ENCODE results near the gene SCAMP1.
A peak's percentile ranks its signal among the peaks of the same experiment; 100 is the strongest.

Gene SCAMP1, protein sequence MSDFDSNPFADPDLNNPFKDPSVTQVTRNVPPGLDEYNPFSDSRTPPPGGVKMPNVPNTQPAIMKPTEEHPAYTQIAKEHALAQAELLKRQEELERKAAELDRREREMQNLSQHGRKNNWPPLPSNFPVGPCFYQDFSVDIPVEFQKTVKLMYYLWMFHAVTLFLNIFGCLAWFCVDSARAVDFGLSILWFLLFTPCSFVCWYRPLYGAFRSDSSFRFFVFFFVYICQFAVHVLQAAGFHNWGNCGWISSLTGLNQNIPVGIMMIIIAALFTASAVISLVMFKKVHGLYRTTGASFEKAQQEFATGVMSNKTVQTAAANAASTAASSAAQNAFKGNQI

DNA sequence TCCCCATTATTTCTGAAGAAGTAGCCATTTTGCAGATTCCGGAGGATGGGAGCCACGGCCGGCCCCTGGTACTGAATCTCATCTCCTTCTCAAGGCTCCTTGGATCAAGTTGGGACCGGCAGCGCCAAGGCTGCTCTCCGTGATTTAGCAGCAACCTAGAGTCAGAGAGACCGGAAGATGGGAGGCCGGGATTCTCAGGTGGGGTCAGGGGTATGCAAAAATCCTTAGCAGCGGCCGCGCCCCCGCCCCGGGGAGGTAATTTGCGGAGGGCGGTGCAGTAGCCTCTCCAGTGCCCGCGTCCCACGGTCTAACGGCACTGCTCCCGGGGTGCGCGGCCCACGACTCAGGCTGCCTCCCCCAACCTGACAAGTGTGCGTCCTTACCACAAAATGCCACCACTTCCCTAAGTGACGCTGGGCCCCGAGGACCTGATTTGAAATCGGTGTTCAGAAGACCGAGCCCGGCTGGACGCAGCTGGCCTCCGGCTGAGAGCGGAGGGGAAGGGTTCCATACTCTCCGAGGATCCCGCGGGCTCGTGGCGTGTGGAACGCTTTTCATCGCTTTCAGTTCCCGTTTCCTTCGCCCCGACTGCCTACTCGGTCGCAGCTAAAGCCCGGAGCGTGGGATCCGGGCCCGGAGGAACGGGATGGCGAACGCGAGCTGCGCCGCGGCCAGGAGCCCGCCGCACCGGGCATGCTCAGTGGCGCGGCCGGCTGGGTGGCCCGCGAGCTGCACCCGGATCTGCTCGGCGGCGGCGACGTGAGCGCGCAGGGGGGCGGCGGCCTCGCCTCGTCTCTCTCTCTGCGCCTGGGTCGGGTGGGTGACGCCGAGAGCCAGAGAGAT is at the start of gene SCAMP1:
Gene SCAMP1 (plus strand): TSS at position 787 of the 843 bp plus-strand sequence. CDS start 55 bp downstream, at position 842.
- Histone ChIP-seq H3K36me3 (ENCODE audit: control insufficient read depth, insufficient read depth, low read length) (no peaks in the 10 kb centered on the region), H3K4me1 (ENCODE audit: control insufficient read depth, insufficient read depth, low read length) (peaks cover 3% of the 10 kb centered on the region), H3K9ac (ENCODE audit: low read depth, low read length) (peak within 1 kb of the TSS; percentile 90), H3K27me3 (ENCODE audit: control insufficient read depth, insufficient read depth, low read length) (no peaks in the 10 kb centered on the region), H3K4me3 (ENCODE audit: low read depth, low read length) (peak within 1 kb of the TSS; percentile 96), H3K9me3 (ENCODE audit: control insufficient read depth, insufficient read depth, low read length) (no peaks in the 10 kb centered on the region)

GRCh38 chr5:78317515-78317914 is 42.9 kb upstream of the SCAMP1 start:
- Histone ChIP-seq H3K4me1 (ENCODE audit: control insufficient read depth, insufficient read depth, low read length) (peaks cover 3% of the 10 kb centered on the region), H3K4me3 (ENCODE audit: low read depth, low read length) (no peak overlapping the region), H3K9me3 (ENCODE audit: control insufficient read depth, insufficient read depth, low read length) (no peaks in the 10 kb centered on the region), H3K9ac (ENCODE audit: low read depth, low read length) (no peak overlapping the region), H3K27me3 (ENCODE audit: control insufficient read depth, insufficient read depth, low read length) (no peaks in the 10 kb centered on the region), H3K36me3 (ENCODE audit: control insufficient read depth, insufficient read depth, low read length) (no peaks in the 10 kb centered on the region)

GRCh38 chr5:78318337-78318736 is 42.1 kb upstream of the SCAMP1 start:
- Histone ChIP-seq H3K4me1 (ENCODE audit: control insufficient read depth, insufficient read depth, low read length) (peaks cover 3% of the 10 kb centered on the region), H3K4me3 (ENCODE audit: low read depth, low read length) (no peak overlapping the region), H3K9me3 (ENCODE audit: control insufficient read depth, insufficient read depth, low read length) (no peaks in the 10 kb centered on the region), H3K9ac (ENCODE audit: low read depth, low read length) (no peak overlapping the region), H3K27me3 (ENCODE audit: control insufficient read depth, insufficient read depth, low read length) (no peaks in the 10 kb centered on the region), H3K36me3 (ENCODE audit: control insufficient read depth, insufficient read depth, low read length) (no peaks in the 10 kb centered on the region)

DNA sequence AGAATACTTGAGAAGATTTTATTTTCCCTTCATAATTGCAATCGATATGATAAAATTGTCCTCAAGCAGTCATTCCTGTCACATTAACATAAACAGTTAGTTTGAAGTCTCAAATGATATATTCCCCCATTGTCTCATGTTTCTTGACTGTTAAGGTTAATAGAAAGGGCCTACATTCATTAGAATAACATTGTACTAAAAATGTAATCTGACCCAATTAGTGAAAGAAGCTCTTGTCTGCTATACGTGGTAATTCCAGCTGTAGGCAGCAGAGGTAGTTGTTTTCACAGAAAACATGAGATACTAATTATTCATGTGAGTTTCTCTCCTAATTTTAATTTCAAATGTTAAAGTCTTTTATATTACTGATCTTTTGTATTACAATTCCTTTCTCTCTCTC is 40.0 kb upstream of the SCAMP1 start:
- Histone ChIP-seq H3K9ac (ENCODE audit: low read depth, low read length) (no peak overlapping the region), H3K27me3 (ENCODE audit: control insufficient read depth, insufficient read depth, low read length) (no peaks in the 10 kb centered on the region), H3K4me1 (ENCODE audit: control insufficient read depth, insufficient read depth, low read length) (peaks cover 3% of the 10 kb centered on the region), H3K9me3 (ENCODE audit: control insufficient read depth, insufficient read depth, low read length) (no peaks in the 10 kb centered on the region), H3K36me3 (ENCODE audit: control insufficient read depth, insufficient read depth, low read length) (no peaks in the 10 kb centered on the region), H3K4me3 (ENCODE audit: low read depth, low read length) (no peak overlapping the region)

DNA sequence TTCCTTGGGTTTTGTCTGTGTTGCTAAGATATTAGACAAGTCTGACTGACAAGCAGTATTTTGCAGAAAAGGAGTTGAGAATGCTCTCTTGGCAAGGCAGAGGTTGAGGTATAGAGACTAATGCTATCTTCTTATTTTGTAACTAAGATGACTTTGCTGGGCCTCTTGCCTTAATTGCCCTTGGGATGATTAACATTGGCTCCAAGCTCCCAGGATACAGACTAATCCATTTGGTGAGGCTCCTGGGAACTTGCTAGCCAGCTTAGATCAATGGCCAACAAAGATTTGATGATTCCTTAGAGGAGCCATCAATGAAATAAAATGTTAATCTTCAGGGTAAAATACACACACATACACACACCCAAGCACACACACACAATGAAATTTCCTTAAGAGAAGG is 37.2 kb upstream of the SCAMP1 start:
- H3K9ac ChIP-seq (ENCODE audit: low read depth, low read length), result no peak overlapping the region

GRCh38 chr5:78326930-78327329 is 33.5 kb upstream of the SCAMP1 start:
- Histone ChIP-seq H3K4me3 (ENCODE audit: low read depth, low read length) (no peak overlapping the region), H3K27me3 (ENCODE audit: control insufficient read depth, insufficient read depth, low read length) (no peaks in the 10 kb centered on the region), H3K9ac (ENCODE audit: low read depth, low read length) (no peak overlapping the region), H3K9me3 (ENCODE audit: control insufficient read depth, insufficient read depth, low read length) (no peaks in the 10 kb centered on the region), H3K36me3 (ENCODE audit: control insufficient read depth, insufficient read depth, low read length) (no peaks in the 10 kb centered on the region), H3K4me1 (ENCODE audit: control insufficient read depth, insufficient read depth, low read length) (peaks cover 6% of the 10 kb centered on the region)

More for the DNA sequence above, 37.2 kb upstream of the SCAMP1 start:
- peaks cover 3% of the 10 kb centered on the region for H3K4me1 ChIP-seq (ENCODE audit: control insufficient read depth, insufficient read depth, low read length)
- H3K27me3 ChIP-seq (ENCODE audit: control insufficient read depth, insufficient read depth, low read length), result no peaks in the 10 kb centered on the region
- no peak overlapping the region for H3K4me3 ChIP-seq (ENCODE audit: low read depth, low read length)
- H3K9me3 ChIP-seq (ENCODE audit: control insufficient read depth, insufficient read depth, low read length), result no peaks in the 10 kb centered on the region
- no peaks in the 10 kb centered on the region for H3K36me3 ChIP-seq (ENCODE audit: control insufficient read depth, insufficient read depth, low read length)

DNA sequence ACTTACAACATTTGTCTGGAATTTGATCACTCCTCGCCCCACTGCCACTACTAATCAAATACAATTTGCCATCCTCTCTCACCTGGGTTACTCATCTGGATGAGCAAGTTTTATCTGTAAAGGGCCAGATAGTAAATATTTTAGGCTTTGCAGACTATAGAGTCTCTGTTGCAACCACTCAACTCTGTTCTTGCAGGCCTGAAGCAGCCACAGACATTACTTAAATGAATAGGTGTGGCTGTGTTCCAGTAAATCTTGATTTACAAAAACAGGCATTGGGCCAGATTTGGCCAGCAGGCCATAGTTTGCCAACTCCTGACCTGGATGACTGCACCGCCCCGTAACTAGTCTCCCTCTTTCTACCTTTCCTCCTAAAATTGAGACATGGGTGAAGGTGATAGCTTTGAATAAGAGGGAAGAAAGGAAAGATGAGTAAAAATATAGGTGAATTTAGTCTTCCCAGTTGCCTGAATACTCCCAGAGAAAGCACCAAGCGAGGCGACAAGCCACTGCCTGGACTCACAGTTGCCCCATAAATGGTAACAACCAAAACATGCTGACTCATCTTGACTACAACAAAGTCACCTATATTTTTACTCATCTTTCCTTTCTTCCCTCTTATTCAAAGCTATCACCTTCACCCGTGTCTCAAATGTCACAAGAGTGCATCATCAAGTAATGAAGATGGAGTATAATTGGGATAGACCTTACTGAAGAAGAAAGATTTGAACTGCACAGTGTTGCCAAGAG is 32.5 kb upstream of the SCAMP1 start:
- H3K9ac ChIP-seq (ENCODE audit: low read depth, low read length), result no peak overlapping the region
- peaks cover 6% of the 10 kb centered on the region for H3K4me1 ChIP-seq (ENCODE audit: control insufficient read depth, insufficient read depth, low read length)
- no peak overlapping the region for H3K4me3 ChIP-seq (ENCODE audit: low read depth, low read length)

DNA sequence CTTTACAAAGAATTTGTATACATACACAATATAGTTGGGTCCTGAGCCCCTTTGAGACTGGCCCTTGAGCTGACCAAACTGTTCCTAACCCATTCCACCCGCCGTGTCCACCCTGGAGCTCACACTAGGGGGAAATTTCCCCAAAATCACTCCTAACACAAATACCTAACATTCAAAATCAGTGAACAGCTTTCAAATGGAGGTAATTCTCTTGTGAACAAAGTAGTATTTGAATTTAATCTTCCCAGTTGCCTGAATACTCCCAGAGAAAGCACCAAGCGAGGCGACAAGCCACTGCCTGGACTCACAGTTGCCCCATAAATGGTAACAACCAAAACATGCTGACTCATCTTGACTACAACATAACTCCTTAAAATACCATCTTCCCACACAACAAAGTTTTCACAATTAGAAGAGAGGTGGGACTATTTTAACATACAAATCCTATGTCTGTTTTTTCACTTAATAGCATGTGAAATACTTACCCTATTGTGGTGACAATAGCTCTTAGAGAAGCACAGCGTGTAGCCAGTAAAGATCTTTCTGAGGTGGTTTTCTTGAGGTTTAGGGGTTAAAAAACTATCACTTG is 31.7 kb upstream of the SCAMP1 start:
- no peaks in the 10 kb centered on the region for H3K36me3 ChIP-seq (ENCODE audit: control insufficient read depth, insufficient read depth, low read length)
- H3K9ac ChIP-seq (ENCODE audit: low read depth, low read length), result no peak overlapping the region
- H3K9me3 ChIP-seq (ENCODE audit: control insufficient read depth, insufficient read depth, low read length), result no peaks in the 10 kb centered on the region
- H3K27me3 ChIP-seq (ENCODE audit: control insufficient read depth, insufficient read depth, low read length), result no peaks in the 10 kb centered on the region
- H3K4me3 ChIP-seq (ENCODE audit: low read depth, low read length), result no peak overlapping the region
- H3K4me1 ChIP-seq (ENCODE audit: control insufficient read depth, insufficient read depth, low read length), result peaks cover 6% of the 10 kb centered on the region

More for the DNA sequence above, 32.5 kb upstream of the SCAMP1 start:
- no peaks in the 10 kb centered on the region for H3K9me3 ChIP-seq (ENCODE audit: control insufficient read depth, insufficient read depth, low read length)
- H3K36me3 ChIP-seq (ENCODE audit: control insufficient read depth, insufficient read depth, low read length), result no peaks in the 10 kb centered on the region
- no peaks in the 10 kb centered on the region for H3K27me3 ChIP-seq (ENCODE audit: control insufficient read depth, insufficient read depth, low read length)

DNA sequence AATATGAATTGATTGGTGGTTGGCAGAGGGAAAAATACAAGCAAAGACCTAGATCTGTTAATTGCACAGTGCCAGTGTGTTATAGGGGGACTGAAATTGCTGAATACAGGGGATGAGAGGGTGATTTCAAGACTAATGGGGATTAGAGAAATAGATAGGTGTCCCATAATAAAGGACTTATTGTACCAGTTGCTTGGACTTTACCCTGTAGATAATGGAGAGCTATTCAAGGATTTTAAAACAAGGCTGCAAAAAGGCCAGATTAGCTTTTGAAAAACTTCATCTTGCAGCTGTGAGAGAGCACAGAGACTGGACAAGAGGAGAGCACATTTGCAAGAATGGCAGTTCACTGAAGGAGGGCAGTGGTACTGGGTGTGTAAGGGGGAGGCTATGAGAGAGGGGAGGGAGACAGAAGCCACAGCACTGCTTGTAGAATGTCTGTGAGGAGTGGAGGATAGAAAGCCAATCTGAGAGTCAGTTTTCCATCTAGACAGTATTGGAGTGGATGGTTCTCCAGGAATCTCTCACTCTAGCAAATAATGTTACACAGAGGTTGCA is 28.8 kb upstream of the SCAMP1 start:
- no peak overlapping the region for H3K4me3 ChIP-seq (ENCODE audit: low read depth, low read length)
- no peaks in the 10 kb centered on the region for H3K27me3 ChIP-seq (ENCODE audit: control insufficient read depth, insufficient read depth, low read length)
- no peaks in the 10 kb centered on the region for H3K9me3 ChIP-seq (ENCODE audit: control insufficient read depth, insufficient read depth, low read length)
- H3K9ac ChIP-seq (ENCODE audit: low read depth, low read length), result no peak overlapping the region
- peaks cover 6% of the 10 kb centered on the region for H3K4me1 ChIP-seq (ENCODE audit: control insufficient read depth, insufficient read depth, low read length)
- H3K36me3 ChIP-seq (ENCODE audit: control insufficient read depth, insufficient read depth, low read length), result no peaks in the 10 kb centered on the region

- no peaks in the 10 kb centered on the region for H3K9me3 ChIP-seq (ENCODE audit: control insufficient read depth, insufficient read depth, low read length)
- no peaks in the 10 kb centered on the region for H3K36me3 ChIP-seq (ENCODE audit: control insufficient read depth, insufficient read depth, low read length)
- no peak overlapping the region for H3K4me3 ChIP-seq (ENCODE audit: low read depth, low read length)
- no peak overlapping the region for H3K9ac ChIP-seq (ENCODE audit: low read depth, low read length)
- no peaks in the 10 kb centered on the region for H3K4me1 ChIP-seq (ENCODE audit: control insufficient read depth, insufficient read depth, low read length)
- peaks cover 7% of the 10 kb centered on the region for H3K27me3 ChIP-seq (ENCODE audit: control insufficient read depth, insufficient read depth, low read length)
Observed at GRCh38 chr5:78334811-78335210, 25.6 kb upstream of the SCAMP1 start.

- Histone ChIP-seq H3K4me3 (ENCODE audit: low read depth, low read length) (no peak overlapping the region), H3K4me1 (ENCODE audit: control insufficient read depth, insufficient read depth, low read length) (no peaks in the 10 kb centered on the region), H3K36me3 (ENCODE audit: control insufficient read depth, insufficient read depth, low read length) (no peaks in the 10 kb centered on the region), H3K9ac (ENCODE audit: low read depth, low read length) (no peak overlapping the region), H3K27me3 (ENCODE audit: control insufficient read depth, insufficient read depth, low read length) (peaks cover 19% of the 10 kb centered on the region), H3K9me3 (ENCODE audit: control insufficient read depth, insufficient read depth, low read length) (no peaks in the 10 kb centered on the region)
Observed at GRCh38 chr5:78335976-78336375, 24.4 kb upstream of the SCAMP1 start.
